ENCODE data around the gene LYZL1.

DNA sequence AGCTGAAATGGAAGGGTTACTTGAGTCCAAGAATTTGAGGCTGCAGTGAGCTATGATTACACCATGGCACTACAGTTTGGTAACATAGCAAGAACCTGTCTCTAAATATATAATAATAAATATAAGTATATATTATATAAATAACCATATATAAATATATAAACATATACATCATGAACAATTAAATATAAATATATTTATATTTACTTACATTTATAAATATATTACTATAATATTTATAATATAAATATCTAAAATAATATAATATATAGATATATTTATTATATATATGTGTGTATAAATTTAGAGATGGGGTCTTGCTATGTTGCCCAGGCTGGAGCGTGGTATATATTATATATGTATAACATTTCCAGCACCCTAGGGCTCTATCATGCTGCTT, 42.4 kb upstream of the LYZL1 start:
- TF ChIP-seq EZH2 (IDR thresholded peaks at IDR 0.05; ENCODE audit: low read depth), result no peak
- TF ChIP-seq, protein P1, sequence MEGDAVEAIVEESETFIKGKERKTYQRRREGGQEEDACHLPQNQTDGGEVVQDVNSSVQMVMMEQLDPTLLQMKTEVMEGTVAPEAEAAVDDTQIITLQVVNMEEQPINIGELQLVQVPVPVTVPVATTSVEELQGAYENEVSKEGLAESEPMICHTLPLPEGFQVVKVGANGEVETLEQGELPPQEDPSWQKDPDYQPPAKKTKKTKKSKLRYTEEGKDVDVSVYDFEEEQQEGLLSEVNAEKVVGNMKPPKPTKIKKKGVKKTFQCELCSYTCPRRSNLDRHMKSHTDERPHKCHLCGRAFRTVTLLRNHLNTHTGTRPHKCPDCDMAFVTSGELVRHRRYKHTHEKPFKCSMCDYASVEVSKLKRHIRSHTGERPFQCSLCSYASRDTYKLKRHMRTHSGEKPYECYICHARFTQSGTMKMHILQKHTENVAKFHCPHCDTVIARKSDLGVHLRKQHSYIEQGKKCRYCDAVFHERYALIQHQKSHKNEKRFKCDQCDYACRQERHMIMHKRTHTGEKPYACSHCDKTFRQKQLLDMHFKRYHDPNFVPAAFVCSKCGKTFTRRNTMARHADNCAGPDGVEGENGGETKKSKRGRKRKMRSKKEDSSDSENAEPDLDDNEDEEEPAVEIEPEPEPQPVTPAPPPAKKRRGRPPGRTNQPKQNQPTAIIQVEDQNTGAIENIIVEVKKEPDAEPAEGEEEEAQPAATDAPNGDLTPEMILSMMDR (conservative IDR thresholded peaks at IDR 0.05), result no peak
